ENCODE data around the gene RAI1.
A peak's percentile ranks its signal among the peaks of the same experiment; 100 is the strongest.
"Not testable (repeated sequence)": the region's sequence is repeated elsewhere in the genome, so short reads cannot be mapped to it uniquely, and the experiment has no call there.

The RAI1 gene

DNA sequence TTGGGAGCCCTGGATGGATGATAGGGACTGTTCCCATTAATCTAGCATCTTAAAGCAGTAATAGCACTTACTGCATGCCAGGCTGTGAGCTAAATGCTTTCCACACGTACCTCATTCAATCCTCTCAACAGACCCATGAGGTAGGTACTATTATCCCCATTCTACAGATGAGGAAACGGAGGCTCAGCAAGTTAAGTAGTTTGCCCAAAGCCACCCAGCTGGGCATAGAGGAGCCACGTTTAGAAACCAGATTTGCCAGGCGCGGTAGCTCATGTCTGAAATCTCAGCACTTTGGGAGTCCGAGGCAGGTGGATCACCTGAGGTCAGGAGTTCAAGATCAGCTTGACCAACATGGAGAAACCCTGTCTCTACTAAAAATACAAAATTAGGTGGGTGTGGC, 2.0 kb upstream of the RAI1 start:
- intact Hi-C loops (cut with DNase I), result no loop called here
- peak in 1 of 10 donors; percentile 18 for DNase-seq

- no peak for DNase-seq
- intact Hi-C loops (cut with DNase I), result loop anchor here (2.0 to 5.0 kb wide), 3 partner anchors 48 to 353 kb away; partner anchors contain the start of genes DRC3 and TOM1L2
Observed at GRCh38 chr17:17679748-17680147, 1.5 kb upstream of the RAI1 start.

- intact Hi-C loops (cut with DNase I), result loop anchor here (1.0 to 5.0 kb wide), 4 partner anchors 47 to 352 kb away; partner anchors contain the start of genes DRC3 and TOM1L2
- no peak for DNase-seq
Observed at GRCh38 chr17:17680477-17681186, 626 bp upstream of the RAI1 start.

DNA sequence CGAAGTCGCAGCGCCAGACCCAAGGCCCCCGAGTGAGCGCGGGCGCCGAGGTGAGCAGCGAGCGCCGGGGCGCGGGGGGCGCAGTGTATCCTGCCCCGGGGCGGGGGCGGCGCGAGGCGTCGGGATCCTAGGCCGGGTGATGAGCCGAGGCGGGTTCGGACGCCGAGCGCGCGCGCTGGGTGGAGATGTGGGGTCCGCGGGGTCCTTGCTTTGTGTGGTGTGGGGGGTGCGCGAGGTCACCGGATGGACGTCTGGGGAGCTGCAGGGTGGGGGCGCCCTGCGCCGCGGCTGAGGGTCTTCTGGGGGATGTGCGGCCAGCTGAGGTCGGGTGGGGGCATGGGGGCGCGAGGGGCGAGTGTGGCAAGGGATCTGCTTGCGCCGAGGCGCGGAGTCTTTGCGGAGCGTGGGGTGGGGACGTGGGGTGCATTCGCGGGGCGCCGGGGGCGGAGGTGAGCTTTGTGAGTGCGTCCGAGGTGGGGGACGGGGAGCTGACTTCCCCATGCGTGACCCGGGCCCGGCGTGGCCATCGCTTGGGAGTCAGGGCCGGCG, 560 bp downstream of the RAI1 start:
- peak in 5 of 10 donors; percentile 27 to 88 (median 78) for DNase-seq
- intact Hi-C loops (cut with DNase I), result loop anchor here (1.0 to 5.0 kb wide), 4 partner anchors 45 to 351 kb away; partner anchors contain the start of genes DRC3 and TOM1L2

DNA sequence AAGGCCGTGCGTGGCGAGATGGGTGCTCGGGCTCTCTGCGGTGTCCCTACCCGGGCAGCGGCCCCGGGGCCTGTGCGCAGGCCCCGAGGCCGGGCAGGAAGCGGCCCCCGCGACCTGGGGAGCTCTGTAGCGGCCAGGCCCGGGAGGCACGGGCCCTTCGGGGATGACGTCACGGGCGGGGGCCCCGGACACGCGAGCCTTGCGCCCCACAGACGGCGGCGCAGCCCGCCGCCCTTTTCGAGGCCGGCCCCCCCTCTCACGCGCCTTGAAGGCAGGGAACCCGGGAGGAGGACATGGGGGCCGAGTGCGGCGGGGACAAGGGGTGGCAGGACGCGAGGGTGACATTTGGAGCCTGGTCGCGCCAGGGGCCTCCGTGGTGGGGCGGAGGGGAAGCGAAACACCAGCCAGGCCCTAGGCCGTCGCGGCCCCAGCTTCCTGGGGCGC, 1.1 kb downstream of the RAI1 start:
- intact Hi-C loops (cut with DNase I), result loop anchor here (5.0 kb wide), 2 partner anchors 45 to 290 kb away; partner anchors contain the start of genes DRC3 and TOM1L2
- DNase-seq, result peak in 5 of 10 donors; percentile 40 to 90 (median 60)

DNA sequence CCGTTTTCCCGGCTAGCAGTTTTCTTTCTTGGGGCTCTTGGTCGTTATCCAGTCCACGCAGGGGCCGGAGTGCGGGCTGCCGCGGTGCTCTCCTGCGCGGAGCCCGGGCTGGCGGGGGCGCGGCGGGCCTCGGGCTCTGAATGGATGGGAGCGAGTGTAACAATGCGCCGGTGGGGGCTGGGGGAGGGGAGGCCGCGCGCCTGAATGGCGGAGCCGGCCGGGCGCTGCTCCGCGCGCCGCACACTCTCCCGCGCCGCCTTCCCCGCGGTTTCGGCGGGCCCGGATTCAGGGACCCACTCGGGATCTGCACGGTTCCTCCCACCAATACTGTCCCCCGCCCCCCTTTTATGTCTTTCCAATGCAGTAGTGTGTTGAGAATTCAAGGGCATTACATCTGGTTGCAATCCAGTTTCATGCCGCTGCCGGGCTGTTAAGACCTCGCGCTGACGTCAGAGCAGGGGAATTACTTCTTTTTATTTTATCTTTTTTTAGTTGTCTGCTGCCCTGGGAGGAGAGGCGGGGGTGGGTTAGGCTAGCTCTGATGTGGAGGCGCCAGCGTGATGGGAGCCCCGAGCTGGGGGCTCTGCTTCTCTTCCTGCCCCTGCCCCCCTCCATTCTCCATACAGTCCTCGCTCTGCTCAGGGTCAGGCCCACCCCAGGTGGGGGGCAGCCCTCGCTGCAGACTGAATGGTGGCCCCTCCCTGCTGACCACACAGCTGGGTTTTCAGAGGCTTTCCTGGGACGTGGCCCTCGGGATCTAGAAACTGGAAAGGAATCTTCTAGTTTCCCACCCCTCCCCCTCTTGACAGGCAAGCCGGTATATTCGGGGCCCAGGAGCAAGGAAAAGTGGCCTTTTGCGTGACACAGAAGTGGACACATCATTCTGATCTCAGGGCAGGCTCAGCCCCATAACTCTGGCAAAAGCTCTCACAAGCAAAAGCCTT, 1.8 kb downstream of the RAI1 start:
- DNase-seq, result peak in 9 of 10 donors; percentile 60 to 93 (median 69)
- intact Hi-C loops (cut with DNase I), result loop anchor here (5.0 kb wide), 2 partner anchors 44 to 289 kb away; partner anchors contain the start of genes DRC3 and TOM1L2

DNA sequence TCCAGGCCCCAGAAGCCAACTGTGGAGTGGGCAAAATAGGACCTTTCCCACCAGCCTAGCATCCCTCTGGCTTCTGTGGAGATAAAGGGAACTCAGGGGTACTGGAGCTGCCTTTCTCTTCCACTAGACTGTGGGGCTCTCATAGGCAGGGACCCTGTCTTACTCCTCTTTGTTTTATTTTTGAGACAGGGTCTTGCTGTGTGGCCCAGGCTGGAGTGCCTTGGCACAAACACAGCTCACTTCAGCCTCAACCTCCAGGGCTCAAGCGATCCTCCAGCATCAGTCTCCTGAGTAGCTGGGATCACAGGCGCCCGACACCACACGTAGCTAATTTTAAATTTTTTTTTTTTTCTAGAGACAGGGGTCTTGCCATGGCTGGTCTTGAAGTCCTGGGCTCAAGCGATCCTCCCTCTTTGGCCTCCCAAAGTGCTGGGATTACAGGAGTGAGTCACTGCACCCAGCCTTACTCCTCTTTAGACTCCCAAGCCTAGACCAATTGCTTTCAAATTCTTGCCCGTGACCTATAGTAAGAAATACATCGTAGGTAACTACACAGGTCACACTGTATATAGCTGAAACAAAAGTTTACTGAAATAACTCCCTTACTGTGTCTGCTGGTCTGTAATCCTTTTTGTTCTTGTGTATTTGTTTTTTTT, 2.6 kb downstream of the RAI1 start:
- no peak for DNase-seq
- intact Hi-C loops (cut with DNase I), result loop anchor here (5.0 kb wide), 2 partner anchors 43 to 288 kb away; partner anchors contain the start of genes DRC3 and TOM1L2

GRCh38 chr17:17684906-17685774, 3.9 kb downstream of the RAI1 start:
- intact Hi-C loops (cut with DNase I), result loop anchor here (5.0 kb wide), 2 partner anchors 42 to 287 kb away; partner anchors contain the start of genes DRC3 and TOM1L2
- DNase-seq, result peak in 1 of 10 donors; percentile 56

- intact Hi-C loops (cut with DNase I), result no loop called here
- DNase-seq, result no peak
Observed at GRCh38 chr17:17685775-17686291, 4.6 kb downstream of the RAI1 start.

DNA sequence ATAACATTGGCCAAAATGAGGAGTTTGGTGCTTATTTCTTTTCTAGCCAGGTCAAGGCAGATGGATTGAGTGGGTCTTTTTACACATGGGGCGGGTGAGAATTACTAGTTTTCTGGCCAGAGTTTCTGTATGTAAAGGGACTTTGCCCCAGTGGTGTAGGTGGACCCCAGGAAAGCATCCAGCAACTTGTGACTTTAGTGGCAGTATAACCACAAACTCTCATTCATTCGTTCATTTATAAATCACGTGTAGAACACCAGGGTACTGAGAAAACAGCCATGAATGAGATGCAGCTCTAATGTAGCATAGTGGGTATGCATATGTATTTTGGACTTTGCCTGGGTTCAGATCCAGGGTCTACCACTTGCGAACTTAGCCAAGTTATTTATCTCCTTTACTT, 8.1 kb downstream of the RAI1 start:
- intact Hi-C loops (cut with DNase I), result no loop called here
- DNase-seq, result no peak

DNA sequence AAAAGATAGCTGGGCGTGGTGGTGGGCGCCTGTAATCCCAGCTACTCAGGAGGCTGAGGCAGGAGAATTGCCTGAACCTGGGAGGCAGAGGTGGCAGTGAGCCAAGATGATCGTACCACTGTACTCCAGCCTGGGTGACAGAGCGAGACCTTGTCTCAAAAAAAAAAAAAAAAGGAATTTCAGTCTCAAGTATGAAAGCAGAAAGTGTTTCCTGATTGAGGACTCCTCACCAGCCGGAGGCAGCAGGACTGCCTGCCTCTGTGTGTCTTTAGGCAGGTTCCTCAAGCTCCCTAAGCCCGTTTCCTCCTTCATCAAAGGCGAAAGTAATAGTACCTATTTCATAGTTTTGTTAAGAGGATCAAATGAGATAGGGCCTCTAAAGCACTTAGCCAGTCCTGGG, 9.0 kb downstream of the RAI1 start:
- intact Hi-C loops (cut with DNase I), result loop anchor here (5.0 kb wide), 1 partner anchor 102 kb away; no protein-coding TSS in a partner anchor

DNA sequence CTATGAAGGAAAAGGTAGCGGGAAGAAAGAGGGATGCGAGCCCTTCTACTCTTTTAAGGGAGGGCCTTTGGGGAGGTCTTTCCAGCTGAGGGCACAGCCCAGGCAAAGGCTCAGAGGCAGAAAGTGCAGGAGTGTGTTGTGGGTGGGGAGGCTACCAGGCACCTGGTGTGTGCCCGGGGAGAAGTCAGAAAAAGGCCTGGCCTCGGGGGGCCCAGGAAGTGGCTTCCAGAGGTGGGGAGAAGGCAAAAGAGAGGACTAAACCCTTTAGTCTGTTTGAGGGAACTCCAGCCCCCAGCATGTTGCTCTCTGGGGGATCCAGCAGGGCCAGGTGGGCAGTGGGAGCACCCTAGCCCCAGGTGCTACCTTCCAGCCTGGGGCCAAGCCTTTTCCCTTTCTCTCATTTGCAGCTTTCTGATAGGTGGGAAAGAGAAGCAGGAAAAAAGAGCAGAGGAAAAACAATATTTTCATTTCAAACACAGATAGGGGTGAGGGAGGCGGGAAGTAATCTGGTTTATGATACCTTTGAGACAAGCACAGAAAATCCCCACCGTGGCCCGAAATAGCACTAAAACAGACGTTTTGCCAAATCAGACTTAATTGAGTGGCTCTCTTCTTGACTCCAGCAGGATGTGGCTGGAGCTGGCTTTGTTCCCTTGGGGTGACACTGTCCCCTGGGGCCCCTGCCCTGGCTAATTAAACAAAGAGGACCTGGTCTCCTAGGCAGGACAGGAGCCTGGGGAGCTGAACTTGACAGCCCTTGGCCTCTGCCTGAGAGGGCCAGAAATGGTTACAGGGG, 10.4 kb downstream of the RAI1 start:
- intact Hi-C loops (cut with DNase I), result loop anchor here (5.0 kb wide), 1 partner anchor 101 kb away; no protein-coding TSS in a partner anchor
- peak in 1 of 10 donors; percentile 65 for DNase-seq

More for the DNA sequence above, 9.0 kb downstream of the RAI1 start:
- not testable (repeated sequence) for DNase-seq

GRCh38 chr17:17692353-17693252, 11.3 kb downstream of the RAI1 start:
- DNase-seq, result no peak
- intact Hi-C loops (cut with DNase I), result loop anchor here (5.0 kb wide), 1 partner anchor 100 kb away; no protein-coding TSS in a partner anchor

DNA sequence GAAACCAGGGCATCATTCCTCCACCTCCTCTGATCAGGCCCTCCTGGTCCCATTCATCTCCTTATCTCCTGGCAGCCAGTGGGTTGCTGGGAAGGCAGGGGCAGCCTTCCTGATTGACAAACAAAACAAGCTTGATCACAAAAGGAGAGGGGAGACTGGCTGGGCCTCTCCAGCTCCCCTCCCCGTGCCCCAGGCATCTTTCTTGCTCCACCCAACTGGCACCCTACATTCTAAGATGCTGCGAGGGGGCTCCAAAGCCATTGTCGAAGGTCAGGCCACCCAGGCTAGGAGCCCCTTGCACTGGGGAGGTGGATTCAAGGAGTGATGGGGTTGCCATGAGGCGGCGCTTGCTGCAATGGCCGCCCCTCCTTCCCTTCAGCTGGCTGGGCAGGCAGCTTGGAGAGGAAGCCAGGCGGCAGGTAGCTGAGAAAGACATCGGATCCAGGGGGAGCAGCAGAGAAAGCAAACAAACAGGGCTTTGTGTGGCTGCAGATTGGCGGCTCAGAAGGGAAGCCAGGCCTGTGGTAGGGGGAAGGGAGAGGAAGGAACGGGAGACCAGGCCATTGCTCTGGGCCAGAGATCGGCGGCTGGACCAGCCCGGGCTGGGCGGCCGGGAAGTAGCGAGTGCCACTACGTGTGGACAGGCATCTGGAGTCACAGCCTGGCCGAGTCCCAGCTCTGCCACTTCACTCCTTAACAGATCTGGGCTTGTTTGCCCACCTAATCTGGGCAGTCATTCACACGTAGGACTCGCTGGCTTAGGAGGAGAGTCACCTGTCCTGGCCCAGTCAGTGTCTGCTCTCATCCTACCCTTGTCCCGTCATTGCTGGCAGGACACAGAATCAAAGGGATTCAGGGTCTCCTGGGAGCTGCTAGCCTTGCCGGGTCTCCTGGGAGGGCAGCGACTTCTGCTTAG, 12.3 kb downstream of the RAI1 start:
- DNase-seq, result peak in 8 of 10 donors; percentile 37 to 94 (median 60)
- intact Hi-C loops (cut with DNase I), result loop anchor here (5.0 kb wide), 1 partner anchor 99 kb away; no protein-coding TSS in a partner anchor

Measured in posterior cingulate gyrus (tissue), 11 donors.